Caco-2 (cell line): ENCODE results near the gene HCN3. TPM values are rescaled to one million over a fixed set of nuclear protein-coding genes. Genes with fewer than 3 reads are reported as not detected.

Experiments
- BruUV-seq: library from RNA; stranded (reverse); fragments of 400-500 nt; replicated peaks from 2 replicates; lab custom pipeline; 2021; lab: Mats Ljungman, UMichigan
- CTCF ChIA-PET: fragments of 300-600 bp; sonication (Branson Sonifier 250); formaldehyde crosslinking; loops from one replicate; lab custom pipeline; 2022; ENCODE audit warnings: antibody characterized with exemption; lab: Charles Lee
- POLR2A ChIA-PET: fragments of 300-600 bp; sonication (Branson Sonifier 250); formaldehyde crosslinking; loops from one replicate; lab custom pipeline; 2022; ENCODE audit warnings: antibody characterized with exemption; lab: Charles Lee
- DNase-seq, 2 experiments: peaks; one replicate each; pipeline versions ENCODE4 v3.0.0 to v3.0.0-alpha.2; 2020 to 2022
- H3K27me3 ChIP-seq: replicated peaks from 2 replicates; pipeline ENCODE4 v1.6.0; 2011; ENCODE audit warnings: low read length; ENCODE audit not compliant: control insufficient read depth, insufficient read depth
- H3K36me3 ChIP-seq: 2 replicates; pipeline ENCODE4 v1.5.1; 2011; ENCODE audit warnings: low read length; ENCODE audit not compliant: control insufficient read depth, insufficient read depth
- H3K4me1 ChIP-seq: fragments of 250-450 bp; sonication (Bioruptor Pico); 2 replicates; pipeline ENCODE4 v1.5.1; 2020; ENCODE audit warnings: mild to moderate bottlenecking
- H3K4me3 ChIP-seq: 2 replicates; pipeline ENCODE4 v1.5.1; 2011; ENCODE audit warnings: low read depth, mild to moderate bottlenecking, control low read depth, low read length
- H3K9me3 ChIP-seq: fragments of 250-450 bp; sonication (Bioruptor Pico); 2 replicates; pipeline ENCODE4 v1.5.1; 2020; ENCODE audit warnings: mild to moderate bottlenecking, moderate library complexity
- H3K27ac Mint-ChIP-seq: one replicate; pipeline ENCODE4 v1.8.0; 2022; ENCODE audit warnings: mixed read lengths; ENCODE audit not compliant: unreplicated experiment
- H3K27me3 Mint-ChIP-seq: one replicate; pipeline ENCODE4 v1.8.0; 2022; ENCODE audit warnings: mixed read lengths; ENCODE audit not compliant: insufficient read depth, unreplicated experiment
- H3K36me3 Mint-ChIP-seq: one replicate; pipeline ENCODE4 v1.8.0; 2022; ENCODE audit warnings: mild to moderate bottlenecking, mixed read lengths; ENCODE audit not compliant: insufficient read depth, unreplicated experiment
- H3K4me1 Mint-ChIP-seq: one replicate; pipeline ENCODE4 v1.8.0; 2022; ENCODE audit warnings: low read depth, mixed read lengths; ENCODE audit not compliant: unreplicated experiment
- H3K4me3 Mint-ChIP-seq: one replicate; pipeline ENCODE4 v1.8.0; 2022; ENCODE audit warnings: mild to moderate bottlenecking, moderate library complexity, mixed read lengths; ENCODE audit not compliant: unreplicated experiment
- H3K9me3 Mint-ChIP-seq: one replicate; pipeline ENCODE4 v1.8.0; 2022; ENCODE audit warnings: mixed read lengths; ENCODE audit not compliant: unreplicated experiment
- intact Hi-C: fragments of 100-400 bp; cut with micrococcal nuclease; formaldehyde crosslinking; loops from one replicate; pipeline ENCODE4 v1.10.0; 2022; ENCODE audit not compliant: unreplicated experiment
- total RNA-seq: library from RNA; stranded (reverse); gene quantifications from 2 replicates; pipeline ENCODE4 v1.2.3, GENCODE V29; 2022
- TF ChIP-seq, protein P1 (sequence below), 2 experiments: fragments of 200-600 bp in 1 of 2; IDR thresholded peaks; 1 replicate in 1 of 2; 2 replicates in 1 of 2; pipeline versions ENCODE4 v1.5.1 to v1.8.0; 2011 to 2022; ENCODE audit warnings: antibody characterized with exemption in 1 of 2, control low read depth in 1 of 2, inconsistent platforms in 1 of 2, low read depth in 1 of 2, low read length in 1 of 2, mild to moderate bottlenecking in 1 of 2, moderate library complexity in 1 of 2; ENCODE audit not compliant: insufficient read depth in 1 of 2, severe bottlenecking in 1 of 2, unreplicated experiment in 1 of 2

The HCN3 gene
- total RNA-seq, 1 experiment from 2014 or later: 8.8 TPM

DNA sequence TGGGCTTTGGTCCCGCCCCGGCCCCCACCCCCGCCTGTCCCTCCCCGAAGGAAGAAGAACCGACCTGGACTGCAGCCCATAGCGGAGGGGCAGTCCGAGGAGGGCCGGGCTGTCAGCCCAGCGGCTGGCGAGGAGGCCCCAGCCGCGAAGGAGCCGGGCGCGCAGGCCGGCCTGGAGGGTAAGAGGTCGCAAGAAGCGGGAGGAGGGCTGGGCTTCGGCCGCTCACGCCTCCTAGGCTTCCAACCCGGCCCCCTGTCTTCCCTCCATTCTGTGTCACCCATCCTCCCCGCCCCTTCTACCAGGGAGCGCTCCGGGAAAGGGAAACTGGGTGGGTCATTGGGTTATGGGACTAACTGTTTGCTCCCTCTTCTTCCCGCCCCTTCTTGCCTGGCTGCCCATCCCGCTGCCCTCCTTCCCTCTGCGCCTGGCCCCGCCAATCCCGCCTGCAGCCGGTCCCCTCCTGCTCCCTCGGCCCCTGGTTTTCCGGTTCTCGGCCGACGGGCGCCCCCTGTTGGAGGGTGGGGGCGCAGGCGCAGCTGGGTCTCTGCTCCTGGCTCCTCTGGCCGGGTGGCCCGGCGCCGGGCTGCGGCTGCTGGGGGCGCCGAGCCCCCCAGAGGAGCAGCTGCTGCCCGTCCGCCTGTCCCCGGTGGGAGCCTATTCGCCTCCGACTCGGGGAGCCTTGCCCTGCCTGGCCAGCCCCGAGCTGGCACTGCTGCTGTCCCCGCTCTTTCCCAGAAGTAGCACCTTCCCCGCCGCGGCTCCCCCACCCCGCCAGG lies 45.9 kb downstream of the HCN3 start:
- Histone ChIP-seq H3K4me3 (peak overlapping the region; percentile 88), H3K9me3 (no peaks in the 10 kb centered on the region), H3K4me1 (peaks cover 11% of the 10 kb centered on the region), H3K36me3 (peaks cover 1% of the 10 kb centered on the region), H3K27me3 (no peaks in the 10 kb centered on the region)
- TF ChIP-seq, protein P1, sequence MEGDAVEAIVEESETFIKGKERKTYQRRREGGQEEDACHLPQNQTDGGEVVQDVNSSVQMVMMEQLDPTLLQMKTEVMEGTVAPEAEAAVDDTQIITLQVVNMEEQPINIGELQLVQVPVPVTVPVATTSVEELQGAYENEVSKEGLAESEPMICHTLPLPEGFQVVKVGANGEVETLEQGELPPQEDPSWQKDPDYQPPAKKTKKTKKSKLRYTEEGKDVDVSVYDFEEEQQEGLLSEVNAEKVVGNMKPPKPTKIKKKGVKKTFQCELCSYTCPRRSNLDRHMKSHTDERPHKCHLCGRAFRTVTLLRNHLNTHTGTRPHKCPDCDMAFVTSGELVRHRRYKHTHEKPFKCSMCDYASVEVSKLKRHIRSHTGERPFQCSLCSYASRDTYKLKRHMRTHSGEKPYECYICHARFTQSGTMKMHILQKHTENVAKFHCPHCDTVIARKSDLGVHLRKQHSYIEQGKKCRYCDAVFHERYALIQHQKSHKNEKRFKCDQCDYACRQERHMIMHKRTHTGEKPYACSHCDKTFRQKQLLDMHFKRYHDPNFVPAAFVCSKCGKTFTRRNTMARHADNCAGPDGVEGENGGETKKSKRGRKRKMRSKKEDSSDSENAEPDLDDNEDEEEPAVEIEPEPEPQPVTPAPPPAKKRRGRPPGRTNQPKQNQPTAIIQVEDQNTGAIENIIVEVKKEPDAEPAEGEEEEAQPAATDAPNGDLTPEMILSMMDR (IDR thresholded peaks at IDR 0.05; ENCODE audit: insufficient read depth in 1 of 2, low read depth in 1 of 2, low read length in 1 of 2, severe bottlenecking in 1 of 2, unreplicated experiment in 1 of 2): peak; percentile 92 to 93
- Mint-ChIP-seq H3K27me3 (no peaks in the 10 kb centered on the region), H3K9me3 (no peaks in the 10 kb centered on the region), H3K36me3 (peaks cover 81% of the 10 kb centered on the region), H3K4me1 (peaks cover 16% of the 10 kb centered on the region), H3K27ac (peak overlapping the region; percentile 88), H3K4me3 (peak overlapping the region; percentile 94)
- ChIA-PET POLR2A (interaction anchor here (0.5 to 1.3 kb wide), 8 partner anchors 15 to 351 kb away, joined by 3 to 16 read pairs (median 3); partner anchors contain the start of genes CLK2, ENTREP3, FDPS and HCN3), CTCF (interaction anchor here (0.6 to 3.1 kb wide), 15 partner anchors 15 to 367 kb away, joined by 3 to 34 read pairs (median 6); partner anchors contain the start of genes CLK2 and FDPS)
- intact Hi-C loops: loop anchor here (1.0 to 10.0 kb wide), 6 partner anchors 15 to 272 kb away; partner anchors contain the start of genes CLK2, FDPS, HCN3 and SCAMP3
- BruUV-seq: no TSS peak
- DNase-seq: peak; percentile 95 to 96

DNA sequence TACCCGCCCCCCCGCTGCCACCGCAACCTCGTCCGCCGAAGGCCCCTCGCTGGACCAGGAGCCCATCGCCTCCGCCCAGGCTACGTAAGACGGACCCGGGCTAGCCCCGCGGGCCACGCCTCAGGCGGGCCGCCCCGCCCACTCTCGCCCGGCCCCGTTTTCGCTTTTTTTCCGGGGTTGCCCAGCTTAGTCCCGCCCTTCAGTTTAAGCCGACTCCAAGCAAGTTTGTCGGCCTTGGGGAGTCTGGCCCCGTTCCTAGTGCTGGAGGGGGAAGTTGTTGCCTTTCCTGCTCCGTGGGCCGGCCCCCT lies 46.4 kb downstream of the HCN3 start:
- H3K27me3 ChIP-seq: no peaks in the 10 kb centered on the region
- H3K36me3 Mint-ChIP-seq: peaks cover 82% of the 10 kb centered on the region
- peak overlapping the region; percentile 94 for H3K4me3 Mint-ChIP-seq
- peak overlapping the region; percentile 88 for H3K4me3 ChIP-seq
- H3K36me3 ChIP-seq: peaks cover 1% of the 10 kb centered on the region; the same call in 1 of the 2 replicates
- peak overlapping the region; percentile 88 for H3K27ac Mint-ChIP-seq
- TF ChIP-seq, protein P1 (IDR thresholded peaks at IDR 0.05; ENCODE audit: insufficient read depth in 1 of 2, low read depth in 1 of 2, low read length in 1 of 2, severe bottlenecking in 1 of 2, unreplicated experiment in 1 of 2): no peak
- DNase-seq: peak; percentile 90 to 91
- CTCF ChIA-PET: interaction anchor here (0.6 to 3.1 kb wide), 15 partner anchors 16 to 1365 kb away, joined by 3 to 34 read pairs (median 6); partner anchors contain the start of genes CLK2 and FDPS
- no peaks in the 10 kb centered on the region for H3K9me3 ChIP-seq
- no TSS peak for BruUV-seq
- peaks cover 16% of the 10 kb centered on the region for H3K4me1 Mint-ChIP-seq
- H3K4me1 ChIP-seq: peaks cover 11% of the 10 kb centered on the region
- intact Hi-C loops: loop anchor here (1.0 to 10.0 kb wide), 6 partner anchors 15 to 271 kb away; partner anchors contain the start of genes CLK2, FDPS, HCN3 and SCAMP3
- POLR2A ChIA-PET: interaction anchor here (0.5 to 1.3 kb wide), 7 partner anchors 20 to 351 kb away, joined by 3 to 16 read pairs (median 4); partner anchors contain the start of genes CLK2, ENTREP3 and HCN3
- no peaks in the 10 kb centered on the region for H3K27me3 Mint-ChIP-seq
- H3K9me3 Mint-ChIP-seq: no peaks in the 10 kb centered on the region

DNA sequence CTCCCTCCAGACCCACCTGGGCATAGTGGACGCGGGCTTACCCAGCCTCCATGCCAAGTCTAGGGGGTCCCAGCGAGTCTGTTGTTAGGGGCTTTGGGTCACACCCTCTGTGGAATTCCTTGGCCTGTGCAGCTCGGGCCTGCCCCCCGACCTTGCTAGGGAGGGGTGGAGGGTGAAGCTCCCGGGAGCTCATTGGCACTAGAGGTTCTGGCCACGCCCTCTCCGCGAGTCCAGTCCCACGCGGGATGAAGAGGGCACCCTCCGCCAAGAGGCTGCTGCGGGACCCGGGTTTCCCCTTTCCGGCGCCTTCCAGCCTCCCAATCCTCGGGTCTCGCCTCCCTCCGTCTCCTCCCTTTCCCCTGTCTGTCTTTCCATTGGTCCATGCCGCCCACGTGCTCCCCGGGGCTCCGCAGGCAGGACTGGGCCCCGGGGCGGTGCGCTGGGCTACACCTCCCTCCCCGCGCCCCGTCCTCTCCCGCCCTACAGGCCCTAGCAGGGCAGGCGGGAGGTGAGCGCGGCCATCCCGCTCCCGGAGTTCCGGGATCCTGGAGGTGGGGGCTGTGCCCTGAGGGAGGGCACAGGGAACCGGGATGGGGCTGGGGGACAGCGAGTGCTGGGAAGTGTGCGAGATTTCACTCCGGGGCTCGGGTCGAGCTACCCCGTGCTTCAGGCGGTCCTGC lies 46.9 kb downstream of the HCN3 start:
- peak; percentile 96 to 98 for DNase-seq
- POLR2A ChIA-PET: interaction anchor here (0.5 to 1.3 kb wide), 6 partner anchors 20 to 352 kb away, joined by 3 to 16 read pairs (median 4); partner anchors contain the start of genes CLK2, ENTREP3 and HCN3
- peak overlapping the region; percentile 88 for H3K4me3 ChIP-seq
- no TSS peak for BruUV-seq
- peak overlapping the region; percentile 94 for H3K4me3 Mint-ChIP-seq
- H3K4me1 ChIP-seq: peaks cover 11% of the 10 kb centered on the region
- H3K27ac Mint-ChIP-seq: peak overlapping the region; percentile 88
- no peaks in the 10 kb centered on the region for H3K27me3 Mint-ChIP-seq
- intact Hi-C loops: loop anchor here (10.0 kb wide), 1 partner anchor 271 kb away; no protein-coding TSS in a partner anchor
- H3K9me3 Mint-ChIP-seq: no peaks in the 10 kb centered on the region
- TF ChIP-seq, protein P1 (IDR thresholded peaks at IDR 0.05; ENCODE audit: insufficient read depth in 1 of 2, low read depth in 1 of 2, low read length in 1 of 2, severe bottlenecking in 1 of 2, unreplicated experiment in 1 of 2): no peak
- CTCF ChIA-PET: interaction anchor here (0.6 to 3.1 kb wide), 14 partner anchors 16 to 1365 kb away, joined by 3 to 34 read pairs (median 6); partner anchors contain the start of genes CLK2 and FDPS
- peaks cover 1% of the 10 kb centered on the region; the same call in 1 of the 2 replicates for H3K36me3 ChIP-seq
- no peaks in the 10 kb centered on the region for H3K27me3 ChIP-seq
- no peaks in the 10 kb centered on the region for H3K9me3 ChIP-seq
- H3K4me1 Mint-ChIP-seq: peaks cover 16% of the 10 kb centered on the region
- peaks cover 80% of the 10 kb centered on the region for H3K36me3 Mint-ChIP-seq
